Endothelial cell (in vitro differentiated cells): ENCODE results near the gene ADAMTSL1. TPM values are rescaled to one million over a fixed set of nuclear protein-coding genes. Genes with fewer than 3 reads are reported as not detected.

Experiments
- DNase-seq: peaks from one replicate; pipeline ENCODE4 v3.0.0; 2021; ENCODE audit warnings: low spot score
- H3K27ac Mint-ChIP-seq: one replicate; pipeline ENCODE4 v1.8.0; 2021; ENCODE audit warnings: mixed read lengths, inconsistent platforms; ENCODE audit not compliant: unreplicated experiment
- H3K27me3 Mint-ChIP-seq: one replicate; pipeline ENCODE4 v1.8.0; 2021; ENCODE audit warnings: mild to moderate bottlenecking, moderate library complexity, mixed read lengths, inconsistent platforms; ENCODE audit not compliant: unreplicated experiment
- H3K36me3 Mint-ChIP-seq: one replicate; pipeline ENCODE4 v1.8.0; 2021; ENCODE audit warnings: mild to moderate bottlenecking, low read depth, mixed read lengths, inconsistent platforms; ENCODE audit not compliant: unreplicated experiment
- H3K4me1 Mint-ChIP-seq: one replicate; pipeline ENCODE4 v1.8.0; 2021; ENCODE audit warnings: mild to moderate bottlenecking, mixed read lengths, inconsistent platforms; ENCODE audit not compliant: unreplicated experiment
- H3K4me3 Mint-ChIP-seq: one replicate; pipeline ENCODE4 v1.8.0; 2021; ENCODE audit warnings: mild to moderate bottlenecking, mixed read lengths, inconsistent platforms; ENCODE audit not compliant: unreplicated experiment
- H3K9me3 Mint-ChIP-seq: one replicate; pipeline ENCODE4 v1.8.0; 2021; ENCODE audit warnings: mixed read lengths, inconsistent platforms; ENCODE audit not compliant: unreplicated experiment
- total RNA-seq: library from RNA; stranded (reverse); fragmentation: NEBNext Ultra II Directional; extraction: Animal tissue kit (Norgen Biotek cat#: 25700); gene quantifications from one replicate; pipeline ENCODE4 v1.2.1, GENCODE V29; 2021; ENCODE audit not compliant: unreplicated experiment
- TF ChIP-seq, protein P1 (sequence below): fragments of 200-600 bp; sonication (generic); IDR thresholded peaks from one replicate; pipeline ENCODE4 v1.5.0; 2021; ENCODE audit warnings: antibody characterized with exemption; ENCODE audit not compliant: unreplicated experiment

The ADAMTSL1 gene
- total RNA-seq, 1 donor from 2014 or later: 18.2 TPM

DNA sequence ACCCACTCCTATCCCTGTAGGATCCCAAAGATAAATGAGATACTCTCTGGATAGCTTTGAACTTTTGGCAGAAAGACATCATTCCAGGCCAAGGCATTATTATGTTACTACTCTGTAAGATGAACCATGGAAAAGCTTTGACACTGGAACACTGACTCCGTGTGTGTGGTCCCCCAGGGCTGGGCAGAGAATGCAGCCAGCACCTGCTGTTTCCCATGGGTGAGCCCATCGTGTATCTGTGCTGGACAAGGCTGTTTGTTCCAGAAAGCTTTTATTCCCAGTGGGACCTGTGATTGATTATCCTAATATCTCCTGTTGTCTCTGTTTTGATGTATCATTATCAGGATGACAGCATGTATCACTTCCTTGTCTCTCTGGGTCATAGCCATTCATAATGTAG is 304.2 kb downstream of the ADAMTSL1 start:
- H3K27me3 Mint-ChIP-seq: peaks cover 5% of the 10 kb centered on the region
- H3K4me3 Mint-ChIP-seq: no peak overlapping the region
- peaks cover 12% of the 10 kb centered on the region for H3K4me1 Mint-ChIP-seq
- peaks cover 6% of the 10 kb centered on the region for H3K36me3 Mint-ChIP-seq
- no peaks in the 10 kb centered on the region for H3K9me3 Mint-ChIP-seq
- no peak for DNase-seq
- no peak overlapping the region for H3K27ac Mint-ChIP-seq
- TF ChIP-seq, protein P1, sequence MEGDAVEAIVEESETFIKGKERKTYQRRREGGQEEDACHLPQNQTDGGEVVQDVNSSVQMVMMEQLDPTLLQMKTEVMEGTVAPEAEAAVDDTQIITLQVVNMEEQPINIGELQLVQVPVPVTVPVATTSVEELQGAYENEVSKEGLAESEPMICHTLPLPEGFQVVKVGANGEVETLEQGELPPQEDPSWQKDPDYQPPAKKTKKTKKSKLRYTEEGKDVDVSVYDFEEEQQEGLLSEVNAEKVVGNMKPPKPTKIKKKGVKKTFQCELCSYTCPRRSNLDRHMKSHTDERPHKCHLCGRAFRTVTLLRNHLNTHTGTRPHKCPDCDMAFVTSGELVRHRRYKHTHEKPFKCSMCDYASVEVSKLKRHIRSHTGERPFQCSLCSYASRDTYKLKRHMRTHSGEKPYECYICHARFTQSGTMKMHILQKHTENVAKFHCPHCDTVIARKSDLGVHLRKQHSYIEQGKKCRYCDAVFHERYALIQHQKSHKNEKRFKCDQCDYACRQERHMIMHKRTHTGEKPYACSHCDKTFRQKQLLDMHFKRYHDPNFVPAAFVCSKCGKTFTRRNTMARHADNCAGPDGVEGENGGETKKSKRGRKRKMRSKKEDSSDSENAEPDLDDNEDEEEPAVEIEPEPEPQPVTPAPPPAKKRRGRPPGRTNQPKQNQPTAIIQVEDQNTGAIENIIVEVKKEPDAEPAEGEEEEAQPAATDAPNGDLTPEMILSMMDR: no peak

DNA sequence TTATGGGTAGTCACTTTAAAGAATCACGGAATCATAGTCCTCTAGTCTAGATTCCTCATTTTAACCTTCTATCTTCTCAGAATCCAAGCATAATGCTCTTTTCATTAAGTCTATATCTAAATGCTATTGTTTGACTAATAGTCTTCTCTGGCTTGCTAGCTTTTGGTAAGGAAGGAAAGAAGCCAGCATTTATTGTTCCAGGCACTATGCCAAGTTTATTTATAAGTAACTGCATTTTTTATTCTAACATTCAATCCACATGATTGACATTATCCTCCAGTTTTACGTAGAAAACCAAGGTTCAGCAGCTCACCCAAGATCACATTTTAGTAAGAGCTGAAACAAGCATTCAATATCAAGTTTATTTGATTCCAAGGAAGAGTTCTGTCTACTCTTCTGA is 304.9 kb downstream of the ADAMTSL1 start:
- Mint-ChIP-seq H3K36me3 (peaks cover 6% of the 10 kb centered on the region), H3K4me1 (peaks cover 12% of the 10 kb centered on the region), H3K27ac (no peak overlapping the region), H3K4me3 (no peak overlapping the region), H3K27me3 (peaks cover 5% of the 10 kb centered on the region), H3K9me3 (no peaks in the 10 kb centered on the region)
- DNase-seq: no peak
- TF ChIP-seq, protein P1: no peak

DNA sequence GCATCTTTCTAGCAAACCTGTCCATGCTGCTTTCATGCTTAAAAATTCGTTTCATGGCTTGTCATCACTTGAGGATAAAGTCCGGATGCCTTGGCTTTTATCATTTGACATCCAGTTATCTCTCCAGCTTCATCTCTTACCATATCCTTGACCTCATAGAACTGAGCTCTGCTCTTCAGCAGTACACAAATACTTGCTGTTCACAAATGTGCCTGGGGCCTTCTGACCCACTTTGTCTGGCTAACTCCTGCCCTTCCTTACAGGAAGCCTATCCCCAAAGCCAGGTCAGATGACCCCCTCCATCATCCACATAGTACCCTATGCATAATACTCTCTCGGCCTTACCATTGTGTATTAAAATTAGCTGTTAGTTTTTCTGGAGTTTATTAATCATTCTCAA is 310.0 kb downstream of the ADAMTSL1 start:
- H3K27me3 Mint-ChIP-seq: peaks cover 2% of the 10 kb centered on the region
- H3K9me3 Mint-ChIP-seq: no peaks in the 10 kb centered on the region
- no peak overlapping the region for H3K4me3 Mint-ChIP-seq
- H3K27ac Mint-ChIP-seq: no peak overlapping the region
- peaks cover 16% of the 10 kb centered on the region for H3K4me1 Mint-ChIP-seq
- TF ChIP-seq, protein P1: no peak
- H3K36me3 Mint-ChIP-seq: no peaks in the 10 kb centered on the region
- DNase-seq: no peak

DNA sequence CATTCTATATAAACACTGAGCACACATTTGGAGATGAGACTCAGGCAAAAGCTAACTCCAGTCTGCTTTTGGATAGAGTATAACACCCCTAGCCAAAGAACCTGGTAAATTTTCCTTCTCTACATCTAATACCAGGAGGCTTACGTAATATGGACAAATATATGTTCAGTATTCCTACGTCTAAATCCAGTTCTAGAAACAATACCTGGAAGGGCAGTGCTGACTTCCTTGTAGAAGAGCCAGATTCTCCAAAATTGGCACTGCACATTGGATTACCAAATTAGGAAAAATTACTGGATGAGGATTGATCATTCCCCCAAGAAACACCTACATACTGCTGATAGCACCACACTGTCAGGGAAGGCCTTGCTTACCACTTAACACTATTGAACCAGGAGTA is 311.7 kb downstream of the ADAMTSL1 start:
- TF ChIP-seq, protein P1: no peak
- peaks cover 2% of the 10 kb centered on the region for H3K27me3 Mint-ChIP-seq

DNA sequence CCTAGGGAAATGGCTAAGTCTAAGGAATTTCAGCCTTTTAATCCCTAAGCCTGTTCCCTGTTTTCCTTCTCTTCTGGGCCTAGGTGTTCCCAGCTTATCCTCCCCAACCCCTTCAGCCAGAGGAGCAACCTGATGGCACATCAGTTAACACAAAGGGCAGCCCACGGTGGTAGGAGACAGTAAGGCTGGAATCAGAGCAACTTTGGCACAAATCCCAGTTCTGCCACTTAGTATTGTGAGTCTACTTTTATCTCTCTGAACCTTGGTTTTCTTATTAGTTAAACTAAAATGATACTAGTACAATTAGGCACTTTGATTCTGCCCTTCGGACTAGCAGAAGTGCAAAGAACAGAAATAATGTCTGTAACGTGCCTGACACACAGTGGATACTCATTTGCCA is 312.2 kb downstream of the ADAMTSL1 start:
- H3K9me3 Mint-ChIP-seq: no peaks in the 10 kb centered on the region
- peaks cover 20% of the 10 kb centered on the region for H3K4me1 Mint-ChIP-seq
- no peaks in the 10 kb centered on the region for H3K36me3 Mint-ChIP-seq
- DNase-seq: no peak
- TF ChIP-seq, protein P1: no peak
- no peak overlapping the region for H3K27ac Mint-ChIP-seq
- peaks cover 2% of the 10 kb centered on the region for H3K27me3 Mint-ChIP-seq
- no peak overlapping the region for H3K4me3 Mint-ChIP-seq

More for the DNA sequence above, 311.7 kb downstream of the ADAMTSL1 start:
- DNase-seq: no peak
- Mint-ChIP-seq H3K4me3 (no peak overlapping the region), H3K4me1 (peaks cover 20% of the 10 kb centered on the region), H3K27ac (no peak overlapping the region), H3K9me3 (no peaks in the 10 kb centered on the region), H3K36me3 (no peaks in the 10 kb centered on the region)
